Measurements from ENCODE around the gene PITPNM2. TPM values are rescaled to one million over a fixed set of nuclear protein-coding genes. Genes with fewer than 3 reads are reported as not detected.
A peak's percentile ranks its signal among the peaks of the same experiment; 100 is the strongest.
"Not testable (repeated sequence)": the region's sequence is repeated elsewhere in the genome, so short reads cannot be mapped to it uniquely, and the experiment has no call there.

Gene PITPNM2
- total RNA-seq, 2 experiments from 2014 or later = 15.3 to 17.9 TPM

DNA sequence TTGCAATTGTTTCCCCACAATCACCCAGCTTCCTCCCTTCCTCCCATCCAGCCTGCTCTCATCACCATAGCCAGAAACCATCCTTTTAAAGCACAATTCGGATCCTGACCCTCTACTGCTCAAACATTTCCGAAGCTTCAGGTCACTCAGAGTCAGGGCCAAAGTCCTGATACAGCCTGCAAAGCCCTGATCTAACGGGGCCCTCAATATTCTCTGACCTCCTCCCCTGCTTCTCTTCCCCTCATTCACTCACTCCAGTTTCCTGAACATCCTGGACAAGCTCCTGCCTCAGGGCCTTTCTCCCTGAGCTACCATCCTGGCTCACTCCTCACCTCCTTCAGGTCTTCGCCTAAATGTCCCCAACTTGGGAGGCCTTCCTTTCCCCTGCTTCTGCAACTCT, 46.1 kb downstream of the PITPNM2 start:
- no peak for ATAC-seq

DNA sequence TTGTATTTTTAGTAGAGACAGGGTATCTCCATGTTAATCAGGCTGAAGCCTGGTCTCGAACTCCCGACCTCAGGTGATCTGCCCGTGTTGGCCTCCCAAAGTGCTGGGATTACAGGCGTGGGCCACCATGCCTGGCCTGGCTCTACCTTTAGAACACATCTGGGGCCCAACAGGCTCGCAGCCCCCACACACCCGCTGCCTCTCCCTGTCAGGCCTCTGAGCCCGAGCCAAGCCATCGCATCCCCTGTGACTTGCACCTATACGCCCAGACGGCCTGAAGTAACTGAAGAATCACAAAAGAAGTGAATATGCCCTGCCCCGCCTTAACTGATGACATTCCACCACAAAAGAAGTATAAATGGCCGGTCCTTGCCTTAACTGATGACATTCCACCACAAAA, 46.8 kb downstream of the PITPNM2 start:
- DNase-seq; H3K9me3 Mint-ChIP-seq; H3K27ac Mint-ChIP-seq; H3K4me3 Mint-ChIP-seq; H3K27me3 Mint-ChIP-seq; intact Hi-C loops (cut with micrococcal nuclease); ATAC-seq: not testable (repeated sequence)
- CTCF ChIA-PET = interaction anchor here (1.9 kb wide), 1 partner anchor 29 kb away, joined by 4 read pairs; no protein-coding TSS in a partner anchor
- Mint-ChIP-seq H3K36me3 (ENCODE audit: low read depth) (peaks cover 21% of the 10 kb centered on the region), H3K4me1 (ENCODE audit: low read depth) (peaks cover 51% of the 10 kb centered on the region)
- POLR2A ChIA-PET = interaction anchor here (0.9 to 1.7 kb wide), 2 partner anchors 11 to 29 kb away, joined by 3 to 4 read pairs; no protein-coding TSS in a partner anchor

More for the DNA sequence above, 46.1 kb downstream of the PITPNM2 start:
- Mint-ChIP-seq H3K9me3 (no peaks in the 10 kb centered on the region), H3K27me3 (no peaks in the 10 kb centered on the region), H3K4me1 (ENCODE audit: low read depth) (peaks cover 51% of the 10 kb centered on the region), H3K36me3 (ENCODE audit: low read depth) (peaks cover 26% of the 10 kb centered on the region), H3K4me3 (no peak overlapping the region), H3K27ac (peak overlapping the region; percentile 47)
- intact Hi-C loops (cut with micrococcal nuclease) = no loop called here
- CTCF ChIA-PET = interaction anchor here (1.9 kb wide), 1 partner anchor 29 kb away, joined by 4 read pairs; no protein-coding TSS in a partner anchor
- TF ChIP-seq, protein P1, sequence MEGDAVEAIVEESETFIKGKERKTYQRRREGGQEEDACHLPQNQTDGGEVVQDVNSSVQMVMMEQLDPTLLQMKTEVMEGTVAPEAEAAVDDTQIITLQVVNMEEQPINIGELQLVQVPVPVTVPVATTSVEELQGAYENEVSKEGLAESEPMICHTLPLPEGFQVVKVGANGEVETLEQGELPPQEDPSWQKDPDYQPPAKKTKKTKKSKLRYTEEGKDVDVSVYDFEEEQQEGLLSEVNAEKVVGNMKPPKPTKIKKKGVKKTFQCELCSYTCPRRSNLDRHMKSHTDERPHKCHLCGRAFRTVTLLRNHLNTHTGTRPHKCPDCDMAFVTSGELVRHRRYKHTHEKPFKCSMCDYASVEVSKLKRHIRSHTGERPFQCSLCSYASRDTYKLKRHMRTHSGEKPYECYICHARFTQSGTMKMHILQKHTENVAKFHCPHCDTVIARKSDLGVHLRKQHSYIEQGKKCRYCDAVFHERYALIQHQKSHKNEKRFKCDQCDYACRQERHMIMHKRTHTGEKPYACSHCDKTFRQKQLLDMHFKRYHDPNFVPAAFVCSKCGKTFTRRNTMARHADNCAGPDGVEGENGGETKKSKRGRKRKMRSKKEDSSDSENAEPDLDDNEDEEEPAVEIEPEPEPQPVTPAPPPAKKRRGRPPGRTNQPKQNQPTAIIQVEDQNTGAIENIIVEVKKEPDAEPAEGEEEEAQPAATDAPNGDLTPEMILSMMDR (IDR thresholded peaks at IDR 0.05) = no peak
- POLR2A ChIA-PET = interaction anchor here (1.3 to 1.6 kb wide), 2 partner anchors 8 to 29 kb away, joined by 3 to 4 read pairs; no protein-coding TSS in a partner anchor
- no peak for DNase-seq

DNA sequence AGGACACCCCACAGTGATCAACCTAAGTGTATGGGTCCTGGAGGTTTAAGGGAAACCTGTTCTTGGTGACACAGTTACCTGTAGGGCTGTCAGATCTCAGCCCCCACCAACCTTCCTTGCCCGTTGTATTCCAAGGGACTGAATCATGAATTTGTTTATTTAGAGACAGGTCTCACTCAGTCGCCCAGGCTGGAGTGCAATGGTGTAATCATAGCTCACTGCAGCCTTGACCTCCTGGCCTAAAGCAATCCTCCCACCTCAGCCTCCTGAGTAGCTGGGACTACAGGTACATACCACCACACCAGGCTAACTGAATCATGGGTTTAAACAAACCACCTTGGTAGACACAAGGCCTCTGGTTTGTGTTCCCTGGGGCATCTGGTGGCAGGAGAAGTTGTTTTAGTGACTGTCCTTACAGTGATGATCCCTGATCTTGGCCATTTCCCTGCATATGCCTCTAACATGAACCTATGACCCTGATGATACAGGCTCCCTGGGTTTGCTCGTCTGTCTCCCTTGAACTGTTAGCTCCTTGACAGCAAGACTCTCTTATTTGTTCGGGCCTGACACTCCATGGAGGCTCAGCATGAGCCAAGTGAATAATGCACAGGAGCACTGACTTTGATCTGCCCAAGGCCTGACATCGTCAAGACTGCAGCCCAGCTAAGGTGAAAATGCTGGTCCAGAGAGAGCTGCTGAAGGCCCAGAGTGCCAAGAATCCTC, 47.9 kb downstream of the PITPNM2 start:
- TF ChIP-seq, protein P1 (IDR thresholded peaks at IDR 0.05) = no peak
- no peaks in the 10 kb centered on the region for H3K27me3 Mint-ChIP-seq
- H3K9me3 Mint-ChIP-seq = no peaks in the 10 kb centered on the region
- CTCF ChIA-PET = interaction anchor here (1.2 kb wide), 2 partner anchors 13 to 27 kb away, joined by 3 read pairs; no protein-coding TSS in a partner anchor
- DNase-seq (no peak), ATAC-seq (no peak)
- POLR2A ChIA-PET = interaction anchor here (0.9 to 1.7 kb wide), 3 partner anchors 10 to 28 kb away, joined by 3 to 4 read pairs (median 3); no protein-coding TSS in a partner anchor
- no peak overlapping the region for H3K4me3 Mint-ChIP-seq
- intact Hi-C loops (cut with micrococcal nuclease) = no loop called here
- H3K4me1 Mint-ChIP-seq (ENCODE audit: low read depth) = peaks cover 43% of the 10 kb centered on the region
- H3K36me3 Mint-ChIP-seq (ENCODE audit: low read depth) = peaks cover 13% of the 10 kb centered on the region
- H3K27ac Mint-ChIP-seq = peak overlapping the region; percentile 67

GRCh38 chr12:123102366-123102765, 48.5 kb downstream of the PITPNM2 start:
- Mint-ChIP-seq H3K9me3 (no peaks in the 10 kb centered on the region), H3K36me3 (ENCODE audit: low read depth) (peaks cover 7% of the 10 kb centered on the region), H3K4me1 (ENCODE audit: low read depth) (peaks cover 38% of the 10 kb centered on the region), H3K4me3 (no peak overlapping the region), H3K27ac (peak overlapping the region; percentile 67), H3K27me3 (no peaks in the 10 kb centered on the region)
- DNase-seq (no peak), ATAC-seq (no peak)
- POLR2A ChIA-PET = interaction anchor here (0.9 to 1.0 kb wide), 2 partner anchors 13 to 58 kb away, joined by 3 read pairs; no protein-coding TSS in a partner anchor
- CTCF ChIA-PET = interaction anchor here (1.2 kb wide), 2 partner anchors 12 to 26 kb away, joined by 3 read pairs; no protein-coding TSS in a partner anchor
- intact Hi-C loops (cut with micrococcal nuclease) = no loop called here
- TF ChIP-seq, protein P1 (IDR thresholded peaks at IDR 0.05) = no peak

- Mint-ChIP-seq H3K4me1 (ENCODE audit: low read depth) (peaks cover 29% of the 10 kb centered on the region), H3K36me3 (ENCODE audit: low read depth) (peaks cover 5% of the 10 kb centered on the region), H3K27ac (no peak overlapping the region), H3K9me3 (no peaks in the 10 kb centered on the region), H3K27me3 (no peaks in the 10 kb centered on the region), H3K4me3 (no peak overlapping the region)
- DNase-seq = no peak
- CTCF ChIA-PET = interaction anchor here (1.0 kb wide), 1 partner anchor 27 kb away, joined by 4 read pairs; no protein-coding TSS in a partner anchor
- POLR2A ChIA-PET = interaction anchor here (0.9 to 1.0 kb wide), 2 partner anchors 12 to 59 kb away, joined by 3 read pairs; no protein-coding TSS in a partner anchor
- intact Hi-C loops (cut with micrococcal nuclease) = no loop called here
- TF ChIP-seq, protein P1 (IDR thresholded peaks at IDR 0.05) = no peak
- ATAC-seq = no peak
These were observed 49.4 kb downstream of the PITPNM2 start for GRCh38 chr12:123101526-123101925.

Other genes starting within 250 kb of the PITPNM2 start
- 1 to 10 TPM; 4.3 to 4.9 TPM for gene ABCB9, start 184.6 kb downstream of the PITPNM2 start, total RNA-seq
- gene OGFOD2, start 175.8 kb downstream of the PITPNM2 start, total RNA-seq = 10 to 100 TPM; 27.1 to 31.5 TPM
- 100 to 1,000 TPM; 174 to 180 TPM for gene ARL6IP4, start 170.4 kb downstream of the PITPNM2 start, total RNA-seq
- gene MPHOSPH9, start 82.1 kb upstream of the PITPNM2 start, total RNA-seq = 100 to 1,000 TPM in 1 of 2 experiments, 10 to 100 TPM in 1; 96.9 to 101 TPM
- gene MTRFR, start 82.3 kb upstream of the PITPNM2 start, total RNA-seq = 10 to 100 TPM; 28.1 to 31.0 TPM
- gene CDK2AP1, start 120.8 kb upstream of the PITPNM2 start, total RNA-seq = 100 to 1,000 TPM; 108 to 111 TPM
- 10 to 100 TPM; 44.3 to 45.4 TPM for gene SBNO1, start 213.8 kb upstream of the PITPNM2 start, total RNA-seq
- gene KMT5A, start 233.0 kb upstream of the PITPNM2 start, total RNA-seq = 10 to 100 TPM; 35.9 to 38.2 TPM